MG63 (cell line): ENCODE data around the gene RPL35. TPM values are rescaled to one million over a fixed set of nuclear protein-coding genes. Genes with fewer than 3 reads are reported as not detected.

Experiments
- DNase-seq: peaks from one replicate; pipeline ENCODE4 v3.0.0-alpha.2; 2020
- H3K27me3 ChIP-seq: fragments of 250-450 bp; sonication (Bioruptor Pico); 2 replicates; pipeline ENCODE4 v1.5.1; 2020; ENCODE audit warnings: mild to moderate bottlenecking, moderate library complexity
- H3K36me3 ChIP-seq: fragments of 250-450 bp; sonication (Bioruptor Pico); 2 replicates; pipeline ENCODE4 v1.5.1; 2020; ENCODE audit warnings: mild to moderate bottlenecking, moderate library complexity
- H3K4me3 ChIP-seq: fragments of 250-450 bp; sonication (Bioruptor Pico); 2 replicates; pipeline ENCODE4 v1.5.1; 2020; ENCODE audit warnings: mild to moderate bottlenecking, moderate library complexity
- H3K9me3 ChIP-seq: fragments of 250-450 bp; sonication (Bioruptor Pico); 2 replicates; pipeline ENCODE4 v1.5.1; 2020; ENCODE audit warnings: mild to moderate bottlenecking, moderate library complexity
- total RNA-seq: library from RNA; depleted of rRNA; stranded (reverse); fragments of >200 nt; shearing (Covaris generic); gene quantifications from 2 replicates; pipeline ENCODE4 v1.2.3, GENCODE V29; 2014; ENCODE audit warnings: low replicate concordance

RPL35 gene
- total RNA-seq, 1 experiment from 2014 or later = 3,004 TPM

GRCh38 chr9:124880501-124880900, 18.7 kb upstream of the RPL35 start:
- H3K36me3 ChIP-seq = peaks cover 51% of the 10 kb centered on the region
- H3K27me3 ChIP-seq = no peaks in the 10 kb centered on the region
- H3K9me3 ChIP-seq = no peaks in the 10 kb centered on the region
- H3K4me3 ChIP-seq = no peak overlapping the region
- DNase-seq = no peak

DNA sequence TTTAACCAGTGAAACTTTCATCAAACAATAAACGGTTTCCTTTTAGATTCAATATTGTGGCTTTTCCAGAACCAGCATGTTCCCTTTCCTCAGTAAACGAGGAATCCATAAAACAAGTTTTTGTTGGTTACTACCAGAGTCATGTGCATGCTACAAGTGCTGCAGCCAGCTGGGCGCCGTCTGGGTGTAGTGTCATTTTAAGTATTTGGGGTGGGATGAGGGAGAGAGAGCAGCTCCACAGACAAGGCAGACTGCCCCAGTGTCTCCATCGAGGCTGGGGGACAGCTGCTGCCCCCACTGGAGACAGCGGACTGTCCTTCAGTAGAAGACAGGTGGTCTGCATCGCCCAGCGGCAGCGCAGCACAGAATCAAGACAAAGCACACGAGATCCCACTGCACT, 17.5 kb upstream of the RPL35 start:
- Histone ChIP-seq H3K36me3 (peaks cover 53% of the 10 kb centered on the region), H3K9me3 (no peaks in the 10 kb centered on the region), H3K27me3 (no peaks in the 10 kb centered on the region), H3K4me3 (no peak overlapping the region)
- DNase-seq = no peak

- no peak for DNase-seq
- Histone ChIP-seq H3K27me3 (no peaks in the 10 kb centered on the region), H3K36me3 (peaks cover 61% of the 10 kb centered on the region), H3K4me3 (no peak overlapping the region), H3K9me3 (no peaks in the 10 kb centered on the region)
These were observed 16.8 kb upstream of the RPL35 start for GRCh38 chr9:124878518-124878917.

DNA sequence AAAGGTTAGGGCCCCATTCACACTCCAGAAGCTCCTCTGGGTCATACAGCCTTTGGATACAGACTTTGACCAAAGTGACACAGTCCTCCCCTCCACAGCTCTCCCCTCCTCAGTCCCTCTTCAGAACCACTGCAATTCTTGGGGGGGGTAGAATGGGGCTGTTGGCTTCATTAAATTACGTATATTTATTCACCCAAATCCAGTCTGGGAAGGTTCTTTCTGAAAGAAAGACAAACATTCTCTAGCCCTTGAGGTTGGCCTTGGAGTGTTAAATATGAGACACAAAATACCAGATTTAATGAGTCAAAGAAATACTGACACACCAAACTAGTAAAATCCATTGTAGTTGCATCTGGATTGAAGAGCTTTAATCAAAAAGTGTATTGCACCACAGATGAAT, 16.3 kb upstream of the RPL35 start:
- peaks cover 66% of the 10 kb centered on the region for H3K36me3 ChIP-seq
- H3K27me3 ChIP-seq = no peaks in the 10 kb centered on the region
- DNase-seq = no peak
- H3K9me3 ChIP-seq = no peaks in the 10 kb centered on the region
- no peak overlapping the region for H3K4me3 ChIP-seq

- peaks cover 73% of the 10 kb centered on the region for H3K36me3 ChIP-seq
- no peaks in the 10 kb centered on the region for H3K9me3 ChIP-seq
These were observed 15.4 kb upstream of the RPL35 start for GRCh38 chr9:124877021-124877782.

DNA sequence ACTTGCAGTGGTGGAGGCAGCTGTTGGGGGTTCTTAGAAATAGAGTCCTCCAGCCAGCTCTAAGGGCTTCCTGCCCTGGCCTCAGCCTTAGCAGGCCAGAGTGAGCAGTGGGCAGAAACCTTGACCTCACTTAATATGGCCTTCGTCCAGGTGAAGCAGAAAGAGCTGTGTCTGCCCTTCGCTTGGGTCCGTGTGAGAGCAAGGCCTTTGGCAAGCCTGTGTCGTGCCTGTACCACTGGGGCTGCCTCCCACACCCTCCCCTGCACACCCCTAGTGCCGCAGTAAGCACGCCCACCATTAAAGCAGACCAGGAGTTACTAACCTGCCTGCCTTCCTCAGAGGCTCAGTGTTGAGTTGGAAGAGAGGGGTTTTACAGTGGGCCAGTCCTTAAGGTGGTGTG, 13.7 kb upstream of the RPL35 start:
- Histone ChIP-seq H3K9me3 (no peaks in the 10 kb centered on the region), H3K4me3 (no peak overlapping the region), H3K27me3 (no peaks in the 10 kb centered on the region), H3K36me3 (peaks cover 88% of the 10 kb centered on the region)
- DNase-seq = no peak

More at GRCh38 chr9:124877021-124877782, 15.4 kb upstream of the RPL35 start:
- DNase-seq = no peak
- Histone ChIP-seq H3K27me3 (no peaks in the 10 kb centered on the region), H3K4me3 (no peak overlapping the region)

DNA sequence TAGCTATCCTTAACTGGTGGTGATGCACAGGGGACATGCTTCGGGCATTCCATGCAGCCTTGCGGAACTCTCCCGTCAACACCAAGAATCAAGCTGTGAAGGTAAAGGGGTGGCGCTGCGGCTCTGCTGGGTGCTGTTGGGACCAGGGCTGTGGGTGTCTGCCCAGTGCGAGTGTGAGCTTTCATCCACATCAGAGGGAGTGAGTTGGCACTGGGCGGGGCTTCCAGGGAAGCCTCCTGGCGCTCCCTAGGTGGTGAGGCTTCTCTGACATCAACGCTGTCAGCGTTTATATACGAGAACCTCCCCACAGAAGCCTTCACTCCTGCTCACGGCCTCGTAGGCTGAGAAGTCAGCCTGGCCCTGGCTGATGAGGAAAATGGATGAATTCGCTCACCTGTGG, 11.9 kb upstream of the RPL35 start:
- Histone ChIP-seq H3K9me3 (no peaks in the 10 kb centered on the region), H3K27me3 (no peaks in the 10 kb centered on the region), H3K36me3 (peaks cover 89% of the 10 kb centered on the region), H3K4me3 (no peak overlapping the region)
- DNase-seq = no peak

- Histone ChIP-seq H3K4me3 (peak overlapping the region; percentile 100), H3K36me3 (peaks cover 70% of the 10 kb centered on the region)
- no peak for DNase-seq
These were observed 9.4 kb upstream of the RPL35 start for GRCh38 chr9:124871156-124871561.

GRCh38 chr9:124870723-124871122, 9.0 kb upstream of the RPL35 start:
- Histone ChIP-seq H3K9me3 (no peaks in the 10 kb centered on the region), H3K36me3 (peaks cover 66% of the 10 kb centered on the region), H3K27me3 (no peaks in the 10 kb centered on the region), H3K4me3 (peak overlapping the region; percentile 100)
- DNase-seq = no peak

More at GRCh38 chr9:124871156-124871561, 9.4 kb upstream of the RPL35 start:
- Histone ChIP-seq H3K9me3 (no peaks in the 10 kb centered on the region), H3K27me3 (no peaks in the 10 kb centered on the region)

- Histone ChIP-seq H3K9me3 (no peaks in the 10 kb centered on the region), H3K27me3 (no peaks in the 10 kb centered on the region), H3K4me3 (peak overlapping the region; percentile 100), H3K36me3 (peaks cover 60% of the 10 kb centered on the region)
- no peak for DNase-seq
These were observed 8.3 kb upstream of the RPL35 start for GRCh38 chr9:124869986-124870560.

DNA sequence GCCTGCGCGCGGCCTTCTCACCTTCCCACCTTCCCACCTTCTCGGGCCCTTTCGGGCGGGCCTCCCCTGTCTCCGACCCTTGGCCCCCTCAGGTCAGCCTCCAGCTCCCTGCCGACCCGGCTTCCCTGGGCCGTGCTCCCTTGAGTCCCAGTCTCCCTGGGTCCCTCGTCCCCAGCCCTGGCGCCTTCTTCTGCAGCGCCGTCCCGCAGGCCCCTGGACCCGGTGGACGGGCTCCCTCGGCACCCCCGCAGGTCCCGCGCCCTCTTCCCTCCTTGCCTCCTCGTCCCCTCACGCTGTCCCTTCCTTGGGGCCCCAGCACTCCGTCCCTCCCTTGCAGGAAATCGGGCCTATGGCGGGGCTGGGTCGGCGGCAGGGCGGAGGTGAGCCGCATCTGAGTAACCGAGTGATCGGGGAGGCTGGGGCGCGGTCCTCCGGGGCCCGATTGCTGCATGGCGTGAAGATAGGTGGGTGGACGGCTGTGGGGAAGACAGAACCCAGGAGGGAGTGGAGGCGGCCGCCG, 7.8 kb upstream of the RPL35 start:
- peak overlapping the region; percentile 100 for H3K4me3 ChIP-seq
- no peaks in the 10 kb centered on the region for H3K9me3 ChIP-seq
- peaks cover 55% of the 10 kb centered on the region for H3K36me3 ChIP-seq
- H3K27me3 ChIP-seq = no peaks in the 10 kb centered on the region
- DNase-seq = peak; percentile 38

GRCh38 chr9:124868511-124869465, 7.0 kb upstream of the RPL35 start:
- peak overlapping the region; percentile 100 for H3K4me3 ChIP-seq
- peaks cover 50% of the 10 kb centered on the region for H3K36me3 ChIP-seq
- peak; percentile 90 for DNase-seq

DNA sequence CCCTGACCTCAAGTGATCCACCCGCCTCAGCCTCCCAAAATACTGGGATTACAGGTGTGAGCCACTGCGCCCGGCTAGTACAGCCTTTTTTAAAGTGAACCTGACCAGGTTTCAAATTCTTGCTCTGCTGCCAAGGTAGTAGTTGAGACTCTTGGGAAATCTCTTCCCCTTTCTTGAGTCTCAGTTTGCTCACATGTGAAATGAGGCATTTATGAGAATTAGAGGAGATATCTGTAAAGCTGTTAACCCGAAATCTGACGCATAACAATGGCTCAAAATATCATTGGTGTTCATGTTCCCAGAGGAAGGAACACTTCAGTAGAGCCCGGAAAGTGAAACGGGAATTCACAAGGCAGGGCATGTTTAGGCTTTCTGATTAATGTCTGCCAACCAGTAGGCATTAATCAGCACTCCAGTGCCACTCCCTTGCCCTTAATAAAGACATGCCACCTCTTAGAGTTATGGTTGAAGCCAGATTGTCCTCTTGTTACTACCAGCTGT, 1.7 kb upstream of the RPL35 start:
- no peaks in the 10 kb centered on the region for H3K9me3 ChIP-seq

More at GRCh38 chr9:124868511-124869465, 7.0 kb upstream of the RPL35 start:
- Histone ChIP-seq H3K9me3 (no peaks in the 10 kb centered on the region), H3K27me3 (no peaks in the 10 kb centered on the region)

DNA sequence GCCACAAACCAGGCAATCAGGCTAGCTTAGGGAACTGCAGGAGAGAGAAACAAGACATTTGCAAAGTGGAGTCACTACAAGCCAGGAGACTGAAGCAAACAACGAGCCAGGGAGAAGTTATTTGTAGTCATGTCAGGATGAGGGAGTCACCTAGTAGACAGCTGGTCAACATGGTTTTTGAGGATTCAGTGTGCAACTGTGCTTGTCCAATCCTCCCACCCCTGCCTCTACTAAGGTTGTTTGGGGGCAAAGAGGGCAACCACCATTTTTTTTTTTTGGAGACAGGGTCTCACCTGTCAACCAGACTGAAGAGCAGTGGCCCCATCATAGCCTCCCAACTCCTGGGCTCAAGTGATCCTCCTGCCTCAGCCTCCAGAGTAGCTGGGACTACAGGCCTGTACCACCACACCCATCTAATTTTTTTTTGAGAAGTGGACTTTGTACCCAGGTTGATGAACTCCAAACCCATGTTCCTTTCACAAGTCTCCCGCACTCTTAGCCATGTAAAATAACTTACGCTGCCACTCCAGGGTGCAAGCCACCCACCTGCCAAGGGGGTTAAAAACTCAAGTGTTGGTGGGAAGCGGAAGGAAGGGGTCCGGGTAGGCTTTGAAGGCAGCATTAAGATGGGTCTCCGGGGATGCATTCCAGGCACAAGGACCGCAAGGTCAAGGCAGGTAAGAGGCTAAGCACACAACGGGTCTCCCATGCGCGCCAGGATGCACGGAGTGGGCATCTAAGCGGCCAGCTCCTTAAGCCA, 995 bp downstream of the RPL35 start:
- Histone ChIP-seq H3K4me3 (peak overlapping the region; percentile 73), H3K27me3 (no peaks in the 10 kb centered on the region), H3K36me3 (peaks cover 55% of the 10 kb centered on the region), H3K9me3 (no peaks in the 10 kb centered on the region)
- DNase-seq = no peak

More for the DNA sequence above, 1.7 kb upstream of the RPL35 start:
- Histone ChIP-seq H3K27me3 (no peaks in the 10 kb centered on the region), H3K36me3 (peaks cover 32% of the 10 kb centered on the region), H3K4me3 (no peak overlapping the region; the same call in 1 of the 2 replicates)
- no peak for DNase-seq

DNA sequence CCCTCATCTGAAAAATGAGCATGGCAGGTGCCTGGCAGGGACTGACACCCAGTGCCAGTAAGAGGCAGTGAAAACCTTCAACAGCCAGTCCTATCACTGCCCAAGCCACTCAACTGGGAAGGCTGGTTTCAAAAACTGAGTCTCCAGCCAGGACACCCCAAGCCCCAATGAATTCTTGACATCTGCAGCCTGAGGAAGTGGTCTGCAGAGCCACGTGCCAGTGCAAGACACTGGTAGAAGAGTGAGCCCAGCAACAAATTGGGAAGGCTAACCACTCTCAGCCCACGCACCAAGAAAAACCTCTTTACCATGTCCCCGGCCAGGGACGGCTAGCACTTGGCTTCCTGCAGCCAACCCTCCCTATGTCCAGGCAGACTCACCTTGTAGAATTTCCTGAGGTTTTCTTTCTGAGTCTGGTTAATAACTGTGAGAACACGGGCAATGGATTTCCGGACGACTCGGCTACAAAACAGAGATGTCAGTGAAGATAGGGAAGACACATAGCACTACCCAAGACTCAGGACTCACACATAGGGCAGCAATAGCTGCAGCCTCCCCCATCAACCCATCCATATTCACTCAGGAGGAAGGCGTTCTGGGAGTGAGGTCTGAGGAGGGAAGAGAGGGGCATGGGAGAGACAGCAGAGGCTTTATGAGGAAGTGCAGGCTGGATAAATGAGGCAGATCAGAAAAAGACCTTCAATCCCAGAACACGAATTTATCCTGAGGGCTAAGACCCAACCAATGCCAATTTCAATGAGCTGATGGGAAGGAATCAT, 1.8 kb downstream of the RPL35 start:
- Histone ChIP-seq H3K27me3 (no peaks in the 10 kb centered on the region), H3K36me3 (peaks cover 55% of the 10 kb centered on the region), H3K4me3 (peak overlapping the region; percentile 73), H3K9me3 (no peaks in the 10 kb centered on the region)
- DNase-seq = no peak
